Gastroesophageal sphincter (tissue), 4 donors: ENCODE data around the gene HSPA1B. TPM values are rescaled to one million over a fixed set of nuclear protein-coding genes. Genes with fewer than 3 reads are reported as not detected.
"Not testable (repeated sequence)": the region's sequence is repeated elsewhere in the genome, so short reads cannot be mapped to it uniquely, and the experiment has no call there.

Experiments
- ATAC-seq: fragments of 150-250 bp; one replicate; pipeline ENCODE4 v1.9.1; 2016; ENCODE audit warnings: mild to moderate bottlenecking, moderate library complexity
- H3K27ac ChIP-seq, 4 donors: fragments of 200-600 bp; sonication (generic) in 3 of 4; 1 replicate in 3 of 4; 2 replicates in 1 of 4; pipeline ENCODE4 v1.5.1; 2016 to 2019
- H3K27me3 ChIP-seq: fragments of 200-600 bp; sonication (generic); one replicate; pipeline ENCODE4 v1.5.1; 2019
- H3K36me3 ChIP-seq, 2 donors: fragments of 200-600 bp; sonication (generic); one replicate each; pipeline ENCODE4 v1.5.1; 2019; ENCODE audit warnings: control low read depth in 1 of 2
- H3K4me1 ChIP-seq, 3 donors: fragments of 200-600 bp; sonication (generic); 1 replicate in 2 of 3; 2 replicates in 1 of 3; pipeline ENCODE4 v1.5.1; 2016 to 2019; ENCODE audit warnings: control low read depth in 2 of 3
- H3K4me3 ChIP-seq, 2 donors: fragments of 200-600 bp; sonication (generic); one replicate each; pipeline ENCODE4 v1.5.1; 2019; ENCODE audit warnings: mild to moderate bottlenecking in 1 of 2, moderate library complexity in 1 of 2
- H3K9me3 ChIP-seq, 3 donors: fragments of 200-600 bp; sonication (generic); one replicate each; pipeline ENCODE4 v1.5.1; 2017 to 2019; ENCODE audit warnings: control low read depth in 2 of 3
- CTCF ChIP-seq, 4 experiments: fragments of 200-600 bp in 2 of 4; fragments of 450-650 bp in 2 of 4; sonication (generic) in 1 of 4; IDR thresholded peaks; one replicate each; pipeline ENCODE4 v1.5.1; 2017 to 2019; ENCODE audit warnings: antibody characterized with exemption in 4 of 4, mild to moderate bottlenecking in 2 of 4, moderate library complexity in 2 of 4
- EP300 ChIP-seq: sonication (generic); formaldehyde crosslinking; IDR thresholded peaks from one replicate; pipeline ENCODE4 v1.6.1; 2017; ENCODE audit warnings: antibody characterized with exemption, mild to moderate bottlenecking
- POLR2A ChIP-seq, 2 donors: fragments of 450-650 bp; IDR thresholded peaks; one replicate each; pipeline ENCODE4 v1.6.1; 2017; ENCODE audit warnings: antibody characterized with exemption in 2 of 2, mild to moderate bottlenecking in 2 of 2, moderate library complexity in 1 of 2
- POLR2AphosphoS5 ChIP-seq: sonication (generic); formaldehyde crosslinking; IDR thresholded peaks from one replicate; pipeline ENCODE4 v1.6.1; 2017; ENCODE audit warnings: antibody characterized with exemption
- WGBS, 2 donors: methylation state at CpG; one replicate each; pipeline ENCODE4 v1.1.5; 2018; ENCODE audit warnings: low coverage in 1 of 2; 5-methylcytosine and 5-hydroxymethylcytosine counted together
- total RNA-seq, 4 donors: library from RNA; depleted of rRNA; stranded (reverse); fragments of >200 nt; gene quantifications; one replicate each; pipeline ENCODE4 v1.1.0, GENCODE V29; 2016

HSPA1B gene
- total RNA-seq, 4 donors from 2014 or later, result 198 to 260 (median 219) TPM

GRCh38 chr6:31847276-31847978 is 19.9 kb downstream of the HSPA1B start:
- no peak for TF ChIP-seq POLR2A (IDR thresholded peaks at IDR 0.05)
- TF ChIP-seq EP300, result no peak
- TF ChIP-seq CTCF (IDR thresholded peaks at IDR 0.05), result no peak
- no peak for TF ChIP-seq POLR2AphosphoS5
- WGBS, 2 donors, result 63 to 100% methylated on average over 1 to 2 of the region's 2 CpGs
- Histone ChIP-seq H3K36me3 (peaks cover 0 to 8% of the 10 kb centered on the region in 2 donors), H3K4me3 (no peak overlapping the region), H3K9me3 (no peaks in the 10 kb centered on the region), H3K27me3 (no peaks in the 10 kb centered on the region), H3K4me1 (no peaks in the 10 kb centered on the region), H3K27ac (no peak overlapping the region)
- ATAC-seq, result no peak

GRCh38 chr6:31850765-31851484 is 23.4 kb downstream of the HSPA1B start:
- Histone ChIP-seq H3K4me1 (no peaks in the 10 kb centered on the region), H3K4me3 (no peak overlapping the region), H3K36me3 (no peaks in the 10 kb centered on the region), H3K9me3 (no peaks in the 10 kb centered on the region), H3K27ac (no peak overlapping the region), H3K27me3 (no peaks in the 10 kb centered on the region)
- ATAC-seq, result no peak
- 100% methylated on average over 2 of the region's 2 CpGs; no CpG with 5 or more reads in 1 of the 2 donors for WGBS, 2 donors
- TF ChIP-seq POLR2AphosphoS5 (no peak), EP300 (no peak), POLR2A (IDR thresholded peaks at IDR 0.05) (no peak), CTCF (IDR thresholded peaks at IDR 0.05) (no peak)

- no peaks in the 10 kb centered on the region for H3K27me3 ChIP-seq
- no peak overlapping the region for H3K4me3 ChIP-seq
- TF ChIP-seq POLR2AphosphoS5 (no peak), POLR2A (IDR thresholded peaks at IDR 0.05) (no peak), EP300 (no peak), CTCF (IDR thresholded peaks at IDR 0.05) (no peak)
- ATAC-seq, result no peak
- H3K27ac ChIP-seq, result no peak overlapping the region
- 59 to 80% methylated on average over 1 to 2 of the region's 2 CpGs for WGBS, 2 donors
- no peaks in the 10 kb centered on the region for H3K9me3 ChIP-seq
- no peaks in the 10 kb centered on the region for H3K36me3 ChIP-seq
- H3K4me1 ChIP-seq, result no peaks in the 10 kb centered on the region
These were observed 23.9 kb downstream of the HSPA1B start for GRCh38 chr6:31851485-31851832.

GRCh38 chr6:31851980-31852718 is 24.6 kb downstream of the HSPA1B start:
- not testable (repeated sequence) for H3K4me1 ChIP-seq, ATAC-seq
- 92% methylated on average over 2 of the region's 35 CpGs; no CpG with 5 or more reads in 1 of the 2 donors for WGBS, 2 donors

GRCh38 chr6:31857774-31858173 is 30.2 kb downstream of the HSPA1B start:
- WGBS, 2 donors, result 81 to 88% methylated on average over 6 to 8 of the region's 8 CpGs

More at GRCh38 chr6:31851980-31852718, 24.6 kb downstream of the HSPA1B start:
- not testable (repeated sequence) for H3K4me3 ChIP-seq, H3K9me3 ChIP-seq, H3K36me3 ChIP-seq, H3K27me3 ChIP-seq, H3K27ac ChIP-seq

More at GRCh38 chr6:31857774-31858173, 30.2 kb downstream of the HSPA1B start:
- Histone ChIP-seq H3K4me1 (peaks cover 0 to 16% (median 6%) of the 10 kb centered on the region in 3 donors), H3K36me3 (peaks cover 0 to 48% of the 10 kb centered on the region in 2 donors)
- not testable (repeated sequence) for H3K4me3 ChIP-seq, H3K27ac ChIP-seq, ATAC-seq, H3K27me3 ChIP-seq, H3K9me3 ChIP-seq
